Loucy (cell line): ENCODE measurements around the gene APLF.

Experiments used
- EZH2phosphoT487 ChIP-seq: fragments of 200-600 bp; IDR thresholded peaks from 2 replicates; pipeline ENCODE4 v1.6.1; 2018; ENCODE audit warnings: antibody characterized with exemption, mild to moderate bottlenecking, moderate library complexity, borderline replicate concordance
- TF ChIP-seq, protein P1 (sequence below): fragments of 200-600 bp; sonication (generic); conservative IDR thresholded peaks from 2 replicates; pipeline ENCODE4 v1.5.1; 2014; ENCODE audit warnings: mild to moderate bottlenecking, antibody characterized with exemption, low read length

DNA sequence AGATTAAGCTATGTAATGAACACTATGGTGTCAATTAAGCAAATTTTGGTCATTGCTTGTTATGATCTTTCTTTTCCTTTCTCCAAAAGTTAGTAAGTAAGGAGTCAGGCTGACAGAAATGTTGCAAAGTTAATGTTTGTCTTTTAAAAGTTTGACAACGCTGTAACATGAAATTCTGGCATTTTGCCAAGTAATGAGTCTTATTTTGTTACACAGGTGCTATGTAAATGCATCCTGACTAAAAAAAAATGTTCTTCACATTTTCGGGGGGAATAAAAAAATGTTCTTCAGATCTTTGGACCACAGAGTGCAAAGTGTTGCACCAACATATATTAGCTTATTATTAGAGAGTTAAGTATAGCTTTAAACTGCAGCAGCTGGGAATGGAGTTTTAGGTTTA lies 121.2 kb downstream of the APLF start:
- TF ChIP-seq, protein P1, sequence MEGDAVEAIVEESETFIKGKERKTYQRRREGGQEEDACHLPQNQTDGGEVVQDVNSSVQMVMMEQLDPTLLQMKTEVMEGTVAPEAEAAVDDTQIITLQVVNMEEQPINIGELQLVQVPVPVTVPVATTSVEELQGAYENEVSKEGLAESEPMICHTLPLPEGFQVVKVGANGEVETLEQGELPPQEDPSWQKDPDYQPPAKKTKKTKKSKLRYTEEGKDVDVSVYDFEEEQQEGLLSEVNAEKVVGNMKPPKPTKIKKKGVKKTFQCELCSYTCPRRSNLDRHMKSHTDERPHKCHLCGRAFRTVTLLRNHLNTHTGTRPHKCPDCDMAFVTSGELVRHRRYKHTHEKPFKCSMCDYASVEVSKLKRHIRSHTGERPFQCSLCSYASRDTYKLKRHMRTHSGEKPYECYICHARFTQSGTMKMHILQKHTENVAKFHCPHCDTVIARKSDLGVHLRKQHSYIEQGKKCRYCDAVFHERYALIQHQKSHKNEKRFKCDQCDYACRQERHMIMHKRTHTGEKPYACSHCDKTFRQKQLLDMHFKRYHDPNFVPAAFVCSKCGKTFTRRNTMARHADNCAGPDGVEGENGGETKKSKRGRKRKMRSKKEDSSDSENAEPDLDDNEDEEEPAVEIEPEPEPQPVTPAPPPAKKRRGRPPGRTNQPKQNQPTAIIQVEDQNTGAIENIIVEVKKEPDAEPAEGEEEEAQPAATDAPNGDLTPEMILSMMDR = no peak
- no peak for TF ChIP-seq EZH2phosphoT487
